T-helper 1 cell (primary cell): Measurements from ENCODE around the gene STARD13.

Experiments
- DNase-seq, 5 donors: peaks; one replicate each; pipeline ENCODE4 v3.0.0-alpha.2; 2012 to 2020
- total RNA-seq, 4 donors: gene quantifications; one replicate each; lab custom pipeline; 2026; lab: John Stamatoyannopoulos, UW

Gene STARD13
- 0 reads per million in 4 donors for total RNA-seq

DNA sequence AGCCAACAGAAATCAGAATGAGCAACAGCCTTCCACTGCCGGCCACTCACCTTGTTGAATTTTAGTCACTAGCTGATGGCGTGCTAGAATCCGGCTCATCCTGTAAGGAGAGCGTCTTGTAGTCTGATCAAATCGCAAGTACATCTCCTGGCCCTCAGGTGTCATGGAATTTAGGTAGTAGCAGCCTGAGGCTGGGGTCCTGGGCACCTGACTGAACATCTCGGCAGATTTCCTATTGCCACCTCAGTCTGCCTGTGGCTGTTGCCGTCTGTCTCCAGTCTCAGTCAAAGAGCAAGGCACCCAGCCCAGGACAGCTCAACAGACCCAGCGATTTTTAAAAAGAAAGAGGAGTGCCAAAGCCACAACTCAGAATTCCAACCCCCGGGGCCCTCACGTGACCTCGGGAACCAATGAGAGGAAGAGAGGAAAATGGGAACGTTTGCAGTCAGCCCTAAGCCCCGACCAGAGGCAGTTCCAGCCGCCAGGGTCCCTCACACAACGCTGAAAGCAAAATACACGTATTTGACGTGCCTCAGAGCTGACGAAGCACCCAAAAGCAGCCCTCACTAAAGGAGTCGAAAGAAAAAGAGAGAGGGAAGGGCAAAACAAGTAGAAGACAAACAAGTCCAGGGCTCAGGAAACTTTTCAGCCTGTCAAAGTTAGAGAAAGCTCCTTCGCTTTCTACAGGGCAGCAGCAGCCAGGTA lies at the start of gene STARD13:
TSS of gene STARD13 (minus strand) at position 336 of the 705 bp plus-strand sequence. CDS start at position 219, 117 bp downstream.
- DNase-seq = no peak

DNA sequence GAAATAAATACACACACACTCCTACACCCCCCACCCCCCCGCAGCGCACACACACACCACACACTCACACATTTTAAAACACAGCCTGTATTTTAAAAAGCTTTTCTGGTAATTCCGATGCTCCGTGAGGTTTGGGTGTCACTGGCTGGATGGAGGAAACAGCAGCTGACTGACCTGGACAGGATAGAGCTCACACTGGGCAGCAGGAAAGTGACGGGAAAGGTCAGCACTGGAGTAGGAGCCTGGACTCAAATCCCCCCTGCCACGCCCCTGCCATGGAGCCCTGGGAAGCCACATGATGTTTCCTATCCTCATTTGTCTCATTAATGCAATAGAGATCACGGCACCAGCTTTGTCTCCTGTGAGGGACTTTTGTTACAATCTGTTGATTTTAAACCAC lies 49.3 kb upstream of the STARD13 start:
- no peak for DNase-seq

DNA sequence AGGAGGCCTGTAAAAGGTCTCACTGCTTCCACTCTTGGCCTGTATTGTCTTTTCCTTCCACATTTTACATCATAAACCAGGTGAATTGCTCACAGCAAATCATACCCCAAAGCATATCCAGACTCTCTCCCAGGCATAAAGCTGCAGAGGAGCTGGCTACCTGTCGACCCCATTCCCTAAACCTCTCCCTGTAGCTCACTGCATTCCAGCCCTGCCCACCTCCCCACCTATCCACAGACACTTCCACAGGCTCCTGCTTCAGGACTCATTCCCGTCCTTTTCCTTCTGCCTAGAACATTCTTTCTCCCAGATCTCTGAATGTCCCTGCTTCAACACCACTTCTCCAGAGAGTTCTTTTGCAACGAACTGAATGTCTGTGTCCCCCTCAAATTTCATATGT lies 46.4 kb upstream of the STARD13 start:
- no peak for DNase-seq

DNA sequence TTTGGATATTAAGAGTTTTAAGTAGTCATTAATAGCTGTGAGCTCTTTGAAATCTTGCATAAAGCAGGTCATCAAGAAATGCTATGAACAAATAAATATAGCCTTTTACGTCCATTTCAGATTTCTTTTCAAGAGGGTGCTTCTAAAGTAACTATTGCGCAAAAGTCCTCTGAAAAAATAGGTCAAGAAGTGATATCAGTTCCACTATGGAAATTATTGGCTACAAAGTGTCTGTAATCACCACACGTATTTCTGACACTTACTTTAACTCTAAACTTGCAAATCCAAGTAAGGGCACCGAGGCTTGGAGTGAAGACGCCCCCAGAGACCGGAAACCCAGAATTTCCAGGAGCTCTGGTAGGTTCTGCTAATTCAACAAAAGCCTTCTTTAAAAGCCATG lies 44.9 kb upstream of the STARD13 start:
- no peak for DNase-seq

- no peak for DNase-seq
These were observed 43.1 kb upstream of the STARD13 start for GRCh38 chr13:33328701-33329100.

DNA sequence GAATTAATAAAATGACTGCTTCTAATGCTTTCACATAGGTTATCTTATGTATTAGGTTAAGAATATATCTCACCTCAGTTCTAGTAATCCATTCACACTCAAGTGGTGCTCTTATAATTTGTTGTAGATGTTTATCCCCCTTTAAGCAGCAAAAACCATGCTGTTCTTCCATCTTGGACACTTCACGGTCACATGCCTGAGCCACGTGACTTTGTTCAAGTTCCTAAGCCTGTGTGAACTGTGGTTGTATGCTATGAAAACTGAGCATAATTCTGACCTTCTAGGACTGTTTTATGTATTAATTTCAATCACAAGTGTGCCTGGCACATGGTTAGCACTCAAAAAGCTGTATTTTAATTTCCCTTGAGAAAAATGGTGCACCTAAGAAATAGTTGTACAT lies 41.2 kb upstream of the STARD13 start:
- DNase-seq = no peak

DNA sequence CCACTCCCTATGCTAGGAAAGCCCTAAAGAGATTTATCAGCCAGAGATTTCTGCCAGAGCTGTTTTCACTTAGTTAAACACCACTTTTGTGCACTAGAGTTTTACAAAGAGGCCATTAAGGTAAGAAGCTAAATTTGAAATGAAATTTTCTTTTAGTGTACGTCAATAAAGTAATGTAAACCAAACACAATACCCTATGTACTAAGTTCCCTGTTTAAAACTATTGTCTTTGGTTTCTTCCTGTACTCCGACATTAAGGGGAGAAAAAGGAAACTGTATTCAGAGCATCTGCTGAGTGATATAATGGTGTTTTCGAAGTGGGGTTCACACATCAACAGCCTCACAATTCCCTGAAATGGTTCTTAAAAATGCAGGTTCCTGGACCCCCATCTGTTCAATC lies 40.7 kb upstream of the STARD13 start:
- no peak for DNase-seq

GRCh38 chr13:33323801-33324510 lies 38.4 kb upstream of the STARD13 start:
- no peak for DNase-seq

DNA sequence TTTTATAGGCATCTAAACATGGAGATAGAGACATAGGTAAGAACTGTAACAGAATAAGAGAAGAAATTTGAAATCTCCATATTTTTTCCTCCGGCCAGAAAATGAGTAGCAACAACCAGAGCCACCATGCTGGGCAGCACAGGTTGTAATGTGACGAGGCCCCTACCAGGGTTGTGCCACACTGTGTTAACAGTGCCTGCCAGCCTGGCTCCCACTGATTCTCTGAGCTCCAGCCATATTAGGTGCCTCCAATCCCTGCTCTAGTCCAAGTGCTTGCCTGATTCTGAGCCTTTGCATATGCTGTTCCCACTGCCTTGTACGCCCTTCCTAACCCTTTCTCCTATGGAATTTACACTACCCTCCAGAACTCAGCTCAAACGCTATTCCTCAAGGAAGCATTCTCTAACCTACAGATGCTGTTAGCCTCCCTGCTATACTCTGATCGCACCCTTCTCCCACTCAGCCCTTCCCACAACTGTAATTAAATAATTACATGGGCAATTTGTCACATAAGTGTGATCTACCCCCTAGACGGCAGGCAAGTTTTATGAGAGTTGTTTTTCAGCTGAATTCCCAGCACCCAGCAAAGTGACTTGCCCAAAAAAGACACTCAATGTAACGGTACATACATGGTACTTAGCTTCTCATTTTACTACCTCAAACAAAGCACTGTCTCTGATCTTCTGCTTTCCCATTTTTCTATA lies 37.6 kb upstream of the STARD13 start:
- no peak for DNase-seq

DNA sequence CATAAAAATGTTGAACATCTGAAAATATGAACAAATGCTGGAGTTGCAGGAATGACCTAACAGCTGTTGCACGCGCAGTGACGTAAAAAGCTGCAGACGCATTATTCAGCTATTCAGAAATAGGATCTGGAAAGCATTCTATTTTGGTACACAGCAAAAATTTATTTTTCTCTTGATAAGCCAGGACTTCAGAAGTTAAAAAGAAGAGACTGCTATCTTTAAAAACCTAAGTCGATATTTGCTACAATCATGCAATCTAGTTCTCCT lies 36.9 kb upstream of the STARD13 start:
- no peak for DNase-seq

DNA sequence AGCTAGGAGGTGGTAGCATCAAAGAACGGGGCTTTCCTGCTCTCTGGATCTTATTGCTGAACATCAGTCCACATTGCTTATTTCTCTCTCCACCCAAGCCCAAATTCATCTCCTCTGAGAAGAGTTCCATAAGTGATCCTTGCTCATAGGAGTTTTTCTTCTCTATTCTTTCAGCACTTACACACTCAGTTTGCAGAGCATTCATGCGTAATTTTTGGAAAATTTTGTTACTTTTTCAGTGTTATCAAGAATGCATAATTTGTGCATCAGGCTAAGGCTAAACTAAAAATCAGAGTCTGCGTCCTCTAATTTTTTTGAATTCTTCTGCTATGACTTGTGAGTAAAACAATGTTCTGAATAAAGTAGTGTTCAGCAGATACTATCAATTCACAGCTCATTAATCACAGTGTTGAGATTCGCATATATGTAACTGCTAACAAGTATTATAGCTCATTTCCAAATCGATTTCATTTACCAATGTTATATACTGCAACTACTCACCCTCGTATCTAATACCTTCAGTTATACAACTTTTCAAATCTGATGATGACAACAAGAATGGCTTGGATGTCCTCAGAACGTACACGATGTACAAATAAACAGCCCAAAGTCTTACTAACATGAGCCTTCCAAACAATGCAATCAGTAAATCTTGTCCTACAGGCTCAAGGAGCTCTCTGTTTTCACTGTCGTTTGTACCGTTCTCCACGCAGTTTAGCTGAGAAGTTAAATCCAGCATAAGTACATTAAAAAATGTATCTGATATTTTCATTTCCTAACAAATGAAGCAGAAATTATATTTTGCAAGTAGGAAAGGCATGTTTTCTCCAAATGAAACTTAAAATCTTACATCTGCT lies 36.4 kb upstream of the STARD13 start:
- DNase-seq = no peak

DNA sequence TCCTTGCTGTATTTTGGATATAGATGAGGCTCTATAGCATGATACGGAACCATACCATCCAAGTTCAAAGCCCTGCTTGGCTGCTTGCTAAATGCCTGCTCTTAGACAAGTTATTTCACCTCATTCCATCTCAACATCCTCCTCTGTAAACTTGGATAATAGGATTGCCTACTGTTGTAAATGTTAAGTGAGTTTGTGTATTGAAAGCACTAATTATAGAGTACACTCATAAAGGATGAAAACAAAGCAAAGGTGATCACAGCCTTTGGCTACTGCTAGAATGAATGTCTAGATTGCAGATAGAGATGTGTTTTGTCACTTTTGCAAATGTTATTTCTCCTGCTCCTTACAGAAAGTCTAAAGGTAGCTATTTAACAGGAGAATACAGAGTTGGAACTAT lies 34.3 kb upstream of the STARD13 start:
- DNase-seq = no peak

DNA sequence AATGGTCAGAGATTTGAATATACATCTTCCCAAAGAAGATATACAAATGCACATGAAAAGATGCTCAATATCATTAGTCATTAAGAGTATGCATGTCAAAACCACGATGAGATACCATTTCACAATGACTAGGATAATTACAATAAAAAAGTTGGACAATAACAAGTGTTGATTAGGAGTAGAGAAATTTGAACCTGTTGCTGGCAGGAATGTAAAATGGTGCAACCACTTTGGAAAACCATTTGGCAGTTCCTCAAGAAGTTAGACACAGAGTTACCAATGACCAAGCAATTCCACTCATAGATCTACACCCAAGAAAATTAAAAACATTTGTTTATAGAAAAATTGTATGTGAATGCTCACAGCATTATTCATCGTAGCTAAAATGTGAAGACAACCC lies 33.2 kb upstream of the STARD13 start:
- no peak for DNase-seq

DNA sequence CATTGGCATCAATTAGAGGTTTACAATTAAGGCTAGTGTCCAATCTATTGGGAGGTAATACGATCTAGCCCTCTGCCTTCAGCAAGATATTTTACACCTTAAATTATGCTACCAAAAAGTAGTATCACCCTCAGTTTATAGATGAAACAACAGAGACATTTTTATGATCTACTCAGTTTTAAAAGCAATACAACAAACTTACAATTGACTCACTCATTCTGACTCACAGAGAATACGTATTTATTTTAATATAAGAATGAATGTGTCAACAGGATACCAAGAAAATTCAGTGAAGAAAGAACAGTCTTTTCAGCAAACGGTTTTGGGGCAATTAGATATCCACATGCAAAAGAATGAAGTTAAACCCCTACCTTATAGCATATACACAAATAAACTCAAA lies 32.5 kb upstream of the STARD13 start:
- DNase-seq = no peak

- no peak for DNase-seq
These were observed 31.3 kb upstream of the STARD13 start for GRCh38 chr13:33316890-33317289.

DNA sequence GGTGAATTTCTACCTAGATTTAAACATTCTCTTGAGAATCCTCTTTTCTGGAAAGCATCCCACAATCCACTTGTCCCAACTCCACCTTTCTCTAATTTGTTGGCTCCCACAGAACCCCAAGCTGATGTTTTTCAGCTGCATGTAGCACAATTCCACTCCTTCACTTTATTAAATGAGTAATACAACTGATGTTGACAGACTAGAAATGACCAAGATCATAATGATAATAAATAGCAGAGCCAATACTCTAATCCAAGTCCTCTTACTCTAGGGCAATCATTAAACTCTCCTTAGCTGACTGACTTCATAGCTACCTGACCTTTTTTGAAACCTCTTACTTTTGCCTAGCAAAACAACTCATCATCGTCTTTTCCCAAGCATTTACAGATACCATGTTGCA lies 27.9 kb upstream of the STARD13 start:
- no peak for DNase-seq

GRCh38 chr13:33312861-33313212 lies 27.3 kb upstream of the STARD13 start:
- no peak for DNase-seq

GRCh38 chr13:33312150-33312860 lies 26.8 kb upstream of the STARD13 start:
- DNase-seq = no peak

DNA sequence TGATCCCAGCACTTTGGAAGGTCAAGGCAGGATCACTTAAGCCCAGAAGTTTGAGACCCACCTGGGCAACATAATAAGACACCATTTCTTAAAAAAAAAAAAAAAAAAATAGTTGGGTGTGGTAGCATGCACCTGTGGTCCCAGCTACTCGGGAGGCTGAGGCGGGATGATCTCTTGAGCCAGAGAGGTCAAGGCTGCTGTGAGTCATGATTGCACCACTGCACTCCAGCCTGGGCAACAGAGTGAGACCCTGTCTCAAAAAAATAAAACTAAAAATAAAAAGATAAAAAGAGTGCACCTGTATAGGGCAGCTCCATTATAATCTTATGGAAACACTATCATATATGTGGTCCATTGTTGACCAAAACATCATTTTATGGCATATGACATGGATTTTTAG lies 25.5 kb upstream of the STARD13 start:
- no peak for DNase-seq

- DNase-seq = no peak
These were observed 24.9 kb upstream of the STARD13 start for GRCh38 chr13:33310245-33311038.

DNA sequence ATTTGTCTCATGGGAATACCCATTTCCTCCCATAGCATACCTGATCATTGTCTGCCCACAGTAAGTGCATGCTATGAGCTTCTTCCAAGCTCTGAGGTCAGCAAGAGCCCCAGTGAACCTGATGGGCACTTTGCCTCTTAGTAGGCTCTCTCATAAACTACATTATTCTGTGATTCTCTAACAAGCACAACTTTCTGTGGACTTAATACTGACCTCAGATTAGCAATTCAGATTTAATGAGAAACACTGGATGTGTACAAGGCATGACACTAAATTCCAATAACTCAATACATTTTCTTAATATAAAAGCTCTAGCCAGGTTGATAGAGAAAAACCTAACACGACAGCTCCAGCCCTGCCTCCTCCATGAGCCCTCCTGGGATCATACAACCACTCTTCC lies 23.3 kb upstream of the STARD13 start:
- no peak for DNase-seq

- DNase-seq = no peak
These were observed 22.3 kb upstream of the STARD13 start for GRCh38 chr13:33307843-33308242.
